ENCODE data around the gene INSR.

INSR gene

DNA sequence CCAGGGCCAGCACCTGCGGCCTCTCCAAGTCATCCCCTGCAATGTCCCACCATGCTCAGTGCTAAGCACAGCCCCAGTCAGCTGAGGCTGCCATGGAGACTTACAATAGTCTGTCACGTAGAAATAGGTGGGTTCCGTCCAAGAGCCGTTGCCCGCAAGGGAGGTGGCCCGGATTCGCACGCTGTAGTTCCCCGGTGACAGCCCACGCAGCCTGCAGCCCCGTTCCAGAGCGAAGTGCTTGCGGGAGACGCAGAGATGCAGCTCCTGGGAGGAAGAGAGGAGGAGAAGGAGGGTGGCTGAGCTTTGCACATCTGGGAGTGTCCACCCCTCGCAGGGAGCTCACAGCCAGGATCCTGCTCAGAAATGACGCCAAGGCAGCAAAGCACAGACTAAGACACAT lies 162.2 kb downstream of the INSR start:
- no peak for DNase-seq

DNA sequence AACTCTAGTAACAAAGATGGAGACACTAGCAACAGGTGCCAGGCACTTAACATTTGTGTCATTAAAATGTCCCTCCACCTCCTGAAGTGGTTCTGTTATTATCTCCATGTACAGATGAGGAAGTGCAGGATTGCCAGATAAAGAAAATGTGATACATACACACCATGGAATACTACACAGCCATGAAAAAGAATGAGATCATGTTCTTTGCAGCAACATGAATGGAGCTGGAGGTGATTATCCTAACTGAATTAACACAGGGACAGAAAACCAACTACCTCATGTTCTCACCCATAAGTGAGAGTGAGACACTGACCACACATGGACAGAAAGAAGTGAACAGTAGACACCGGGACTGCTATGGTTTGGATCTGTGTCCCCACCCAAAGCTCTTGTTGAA lies 164.2 kb downstream of the INSR start:
- DNase-seq: no peak

DNA sequence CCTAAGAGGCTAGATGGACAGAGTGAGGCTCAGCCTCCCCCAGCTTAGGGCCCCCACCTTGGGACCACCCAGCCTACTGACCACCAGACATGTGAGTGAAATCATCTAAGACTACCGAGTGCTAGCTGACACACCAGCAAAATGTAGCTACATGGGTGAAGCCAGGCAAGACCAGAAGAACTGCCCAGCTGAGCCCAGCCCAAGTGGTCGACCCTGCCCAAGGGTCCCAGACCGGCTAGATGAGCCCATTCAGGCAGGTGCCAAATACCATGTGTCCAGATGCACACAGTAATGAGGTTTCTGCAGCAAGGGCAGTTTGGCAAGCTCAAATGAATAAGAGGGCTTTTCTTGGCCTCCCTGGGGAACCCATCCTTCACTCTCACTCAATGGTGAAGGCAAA lies 168.1 kb downstream of the INSR start:
- no peak for DNase-seq

DNA sequence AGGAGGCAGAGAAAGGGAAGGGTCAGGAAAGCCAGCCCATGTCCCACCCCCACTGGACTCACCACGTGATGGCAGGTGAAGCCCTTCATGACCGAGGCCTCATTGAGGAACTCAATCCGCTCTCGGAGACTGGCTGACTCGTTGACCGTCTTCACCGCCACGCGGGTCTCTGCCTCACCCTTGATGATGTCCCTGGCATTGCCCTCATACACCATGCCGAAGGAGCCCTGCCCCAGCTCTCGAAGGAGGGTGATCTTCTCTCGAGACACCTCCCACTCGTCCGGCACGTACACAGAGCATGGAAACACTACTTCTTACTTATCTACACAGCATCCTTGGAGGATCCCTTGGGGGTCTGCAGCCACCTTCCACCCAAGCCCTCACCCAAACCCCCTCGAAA lies 169.0 kb downstream of the INSR start:
- no peak for DNase-seq

DNA sequence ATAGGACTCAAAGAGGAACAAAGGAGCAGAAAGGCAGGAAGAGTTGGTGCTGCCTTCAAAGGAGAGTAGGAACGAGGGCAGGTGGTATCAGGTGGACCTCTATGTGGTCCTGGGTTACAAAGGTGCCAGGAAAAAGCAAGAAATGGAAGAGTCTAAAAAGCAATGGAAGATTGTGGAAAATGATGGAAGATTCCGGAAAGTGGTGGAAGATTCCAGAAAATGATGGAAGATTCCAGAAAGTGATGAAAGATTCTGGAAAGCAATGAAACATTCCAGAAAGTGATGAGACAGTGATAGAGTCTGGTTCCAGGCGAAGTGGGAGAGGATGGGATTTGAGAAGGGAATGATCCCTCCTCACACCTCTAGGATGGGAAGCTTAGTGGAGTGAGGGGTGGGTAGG lies 169.4 kb downstream of the INSR start:
- no peak for DNase-seq

DNA sequence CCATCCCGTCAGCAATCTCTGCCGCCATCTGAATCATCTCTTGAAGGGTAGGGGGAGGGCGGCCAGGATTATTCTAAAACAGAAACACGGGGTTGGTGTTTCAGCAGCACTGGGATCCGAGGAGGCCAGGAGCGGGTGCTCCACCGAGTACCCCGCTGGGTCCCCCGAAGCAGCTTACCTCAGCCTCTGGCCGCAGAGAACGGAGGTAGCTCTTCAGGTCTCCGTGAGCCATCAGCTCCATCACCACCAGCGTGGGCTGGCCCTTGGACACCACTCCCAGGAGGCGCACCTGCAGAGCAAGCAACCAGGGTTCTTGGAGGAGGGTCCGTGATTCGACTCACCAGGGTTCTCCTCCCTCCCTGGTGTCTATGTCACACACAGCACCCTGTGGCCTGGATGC lies 171.5 kb downstream of the INSR start:
- no peak for DNase-seq

DNA sequence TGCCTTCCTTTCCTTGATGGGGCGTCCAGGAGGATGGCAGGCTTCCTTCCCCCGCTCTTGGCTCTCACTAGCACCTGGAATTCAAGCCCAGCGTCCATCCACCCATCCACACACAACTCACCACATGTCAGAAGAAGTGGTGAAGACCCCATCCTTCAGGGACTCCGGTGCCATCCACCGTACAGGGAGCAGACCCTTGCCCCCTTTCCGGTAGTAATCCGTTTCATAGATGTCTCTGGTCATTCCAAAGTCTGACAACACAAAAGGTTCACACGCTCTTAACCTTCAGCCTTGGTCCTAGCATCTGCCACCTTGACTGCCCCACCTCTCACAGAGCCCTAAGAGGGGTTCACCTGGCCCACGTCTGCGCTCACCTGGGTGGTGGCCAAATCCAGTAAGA lies 173.7 kb downstream of the INSR start:
- no peak for DNase-seq

DNA sequence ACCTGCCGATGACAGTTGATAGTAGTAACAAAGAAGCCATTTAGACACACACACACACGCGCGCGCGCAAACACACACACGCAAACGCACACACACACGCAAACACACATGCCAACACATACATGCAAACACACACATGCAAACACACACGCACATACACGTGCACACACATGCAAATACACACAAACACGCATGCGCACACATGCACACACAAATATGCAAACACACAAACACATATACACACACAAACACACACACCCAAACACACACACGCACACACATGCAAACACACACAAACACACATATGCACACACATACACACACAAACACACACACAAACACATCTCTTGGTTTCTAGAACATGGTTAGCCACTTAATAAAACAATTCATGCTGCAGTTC lies 174.6 kb downstream of the INSR start:
- no peak for DNase-seq

DNA sequence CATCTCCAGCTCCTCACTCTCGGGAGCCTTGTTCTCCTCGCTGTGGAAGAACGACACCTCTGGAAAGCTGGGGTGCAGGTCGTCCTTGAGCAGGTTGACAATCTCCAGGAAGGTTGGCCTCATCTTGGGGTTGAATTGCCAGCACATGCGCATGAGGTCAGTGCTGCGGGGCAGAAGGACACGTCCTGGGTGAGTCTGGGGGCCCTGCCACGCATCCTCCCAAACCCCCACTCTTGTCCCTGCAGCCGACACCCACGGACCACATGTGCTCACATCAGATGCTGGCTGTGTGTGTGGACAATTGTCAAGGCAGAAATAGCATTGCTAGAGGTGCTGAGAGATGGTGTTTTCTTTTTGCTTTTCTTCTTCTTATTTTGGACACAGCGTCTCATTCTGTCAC lies 177.0 kb downstream of the INSR start:
- no peak for DNase-seq

DNA sequence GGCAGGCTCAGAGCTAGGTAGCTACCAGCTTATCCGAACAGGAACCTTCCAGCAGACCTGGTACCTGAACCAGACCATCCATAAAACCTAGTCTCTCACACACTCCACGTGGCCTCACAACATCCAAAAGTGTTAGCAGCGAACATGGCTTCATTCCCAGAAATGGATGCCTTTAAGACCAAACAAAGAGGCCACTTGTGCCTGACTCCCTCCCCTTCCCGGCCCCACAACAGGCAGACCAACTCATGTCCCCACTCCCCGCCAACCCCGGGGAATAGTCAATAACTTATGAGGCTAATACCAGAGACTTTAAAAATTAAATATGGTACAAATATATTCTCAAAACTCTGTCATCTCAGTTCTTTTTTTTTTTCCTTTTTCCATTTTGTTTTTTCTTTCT lies 178.5 kb downstream of the INSR start:
- no peak for DNase-seq

DNA sequence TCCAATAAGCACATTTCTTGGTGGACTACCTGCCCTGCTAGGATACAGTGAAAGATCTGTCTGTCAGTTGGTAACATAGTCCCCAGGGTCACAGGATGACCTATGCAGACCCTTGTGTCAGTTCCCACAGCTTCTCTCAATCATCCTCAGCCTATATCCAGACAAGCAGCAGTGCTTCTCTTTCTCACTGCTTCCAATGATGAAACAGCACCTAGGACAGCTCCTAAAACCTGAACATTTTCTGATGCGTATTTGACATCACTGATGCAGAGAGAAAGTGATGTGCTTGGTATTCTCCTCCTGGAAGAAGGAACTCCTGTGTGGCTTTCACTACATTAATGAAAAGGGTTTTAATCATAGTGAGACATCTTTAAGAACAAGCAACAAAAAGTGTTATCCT lies 181.0 kb downstream of the INSR start:
- no peak for DNase-seq

DNA sequence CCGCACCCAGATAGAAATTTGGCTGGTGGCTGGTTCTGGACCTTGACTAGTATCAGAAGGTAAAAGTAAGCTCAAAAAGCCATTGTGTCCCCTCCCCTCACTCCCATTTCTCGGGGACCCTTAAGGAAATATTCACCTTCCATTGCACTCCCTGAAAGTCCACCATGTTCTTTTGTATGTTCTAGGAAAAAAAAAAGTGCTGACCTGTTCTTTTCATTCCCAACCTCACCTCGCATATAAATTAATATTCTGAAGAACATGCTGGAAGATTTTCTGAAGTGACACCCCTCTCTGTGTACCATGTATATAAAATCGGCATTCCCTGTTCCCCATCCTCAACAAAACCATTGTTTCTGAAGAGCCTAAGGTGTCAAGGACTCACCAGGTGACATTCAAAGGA lies 181.5 kb downstream of the INSR start:
- no peak for DNase-seq

DNA sequence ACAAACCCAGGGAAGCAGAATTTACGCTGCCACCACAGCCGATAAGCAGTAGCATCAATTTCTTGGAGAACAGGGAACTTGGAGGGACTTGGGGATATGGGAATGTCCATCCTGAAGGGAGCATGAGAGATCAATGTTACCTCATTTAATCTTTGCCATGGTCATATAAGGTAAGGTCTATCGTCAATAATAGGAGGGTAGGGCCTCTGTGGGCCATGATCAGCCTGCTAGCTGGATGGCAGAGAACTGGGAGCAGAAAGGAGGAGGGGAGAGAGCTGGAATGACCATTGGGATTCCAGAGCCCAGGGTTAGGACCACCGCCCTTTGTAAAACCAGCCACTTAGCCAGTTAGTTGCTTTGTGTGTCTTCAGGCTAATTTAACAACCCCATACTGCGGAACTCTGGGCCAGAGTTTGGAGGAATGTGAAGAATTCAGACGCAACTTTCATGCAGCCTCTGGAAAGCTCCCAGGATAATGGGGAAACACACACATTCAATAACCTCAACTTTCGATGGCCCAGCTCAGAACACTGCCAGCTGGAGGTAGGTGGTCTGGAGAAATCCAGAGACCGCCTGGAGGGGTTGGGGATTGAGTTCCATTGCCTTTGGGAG lies 184.4 kb downstream of the INSR start:
- no peak for DNase-seq

DNA sequence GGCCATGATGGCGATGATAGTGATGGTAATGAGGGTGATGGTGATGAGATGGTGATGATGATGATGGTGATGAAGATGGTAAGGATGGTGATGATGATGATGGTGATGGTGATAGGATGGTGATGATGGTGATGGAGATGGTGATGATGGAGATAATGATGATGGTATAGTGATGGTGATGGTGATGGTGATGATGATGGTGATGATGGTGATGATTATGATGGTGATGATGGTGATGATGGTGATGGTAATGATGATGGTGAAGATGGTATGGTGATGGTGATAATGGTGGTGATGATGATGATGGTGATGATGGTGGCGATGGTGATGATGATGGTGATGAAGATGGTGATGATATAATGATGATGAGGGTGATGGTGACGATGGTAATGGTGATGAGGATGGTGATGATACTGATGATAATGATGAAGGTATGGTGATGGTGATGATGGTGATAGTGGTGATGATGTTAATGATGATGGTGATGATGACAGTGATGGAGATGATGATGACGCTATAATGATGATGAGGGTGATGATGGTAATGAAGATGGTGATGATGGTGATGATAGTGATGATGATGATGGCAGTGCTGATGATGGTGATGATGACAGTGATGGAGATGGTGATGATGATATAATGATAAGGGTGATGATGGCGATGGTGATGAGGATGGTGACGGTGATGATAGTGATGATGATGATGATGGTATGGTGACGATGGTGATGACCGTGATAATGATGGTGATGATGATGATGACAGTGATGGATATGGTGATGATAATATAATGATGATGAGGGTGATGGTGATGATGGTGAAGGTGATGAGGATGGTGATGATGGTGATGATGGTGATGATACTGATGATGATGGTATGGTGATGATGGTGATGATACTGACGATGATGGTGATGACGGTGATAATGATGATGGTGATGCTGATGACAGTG lies 187.2 kb downstream of the INSR start:
- DNase-seq: no peak

DNA sequence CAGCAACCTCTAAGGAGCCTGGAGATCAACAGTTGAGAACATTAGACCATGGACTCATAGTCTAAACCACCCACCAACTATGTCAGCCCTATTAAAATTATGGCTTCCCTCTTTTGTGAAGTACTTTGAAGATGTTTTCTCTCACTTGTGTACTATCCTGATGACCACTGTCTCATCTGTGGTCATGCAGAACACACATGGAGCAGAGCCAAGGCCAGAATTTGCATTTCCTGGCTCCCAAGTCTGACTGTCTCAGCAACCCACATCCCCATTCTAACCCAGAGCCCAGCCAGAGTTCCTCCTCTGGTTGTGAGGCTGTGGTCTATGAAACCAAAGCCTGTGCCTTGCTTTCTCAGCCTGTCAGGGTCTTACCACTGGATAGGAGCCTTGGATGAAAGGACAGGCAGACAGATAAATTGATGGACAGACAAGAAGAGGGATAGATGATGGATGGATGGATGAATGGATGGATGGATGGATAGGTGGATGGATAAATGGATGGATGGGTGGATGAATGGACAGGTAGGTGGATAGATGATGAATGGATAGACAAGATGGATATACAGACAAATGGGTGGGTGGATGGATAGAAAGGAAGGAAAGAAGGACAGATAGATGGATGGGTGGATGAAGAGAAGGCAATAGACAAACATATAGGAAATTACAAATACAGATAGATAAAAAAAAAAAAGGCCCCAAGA lies 189.3 kb downstream of the INSR start:
- DNase-seq: no peak

DNA sequence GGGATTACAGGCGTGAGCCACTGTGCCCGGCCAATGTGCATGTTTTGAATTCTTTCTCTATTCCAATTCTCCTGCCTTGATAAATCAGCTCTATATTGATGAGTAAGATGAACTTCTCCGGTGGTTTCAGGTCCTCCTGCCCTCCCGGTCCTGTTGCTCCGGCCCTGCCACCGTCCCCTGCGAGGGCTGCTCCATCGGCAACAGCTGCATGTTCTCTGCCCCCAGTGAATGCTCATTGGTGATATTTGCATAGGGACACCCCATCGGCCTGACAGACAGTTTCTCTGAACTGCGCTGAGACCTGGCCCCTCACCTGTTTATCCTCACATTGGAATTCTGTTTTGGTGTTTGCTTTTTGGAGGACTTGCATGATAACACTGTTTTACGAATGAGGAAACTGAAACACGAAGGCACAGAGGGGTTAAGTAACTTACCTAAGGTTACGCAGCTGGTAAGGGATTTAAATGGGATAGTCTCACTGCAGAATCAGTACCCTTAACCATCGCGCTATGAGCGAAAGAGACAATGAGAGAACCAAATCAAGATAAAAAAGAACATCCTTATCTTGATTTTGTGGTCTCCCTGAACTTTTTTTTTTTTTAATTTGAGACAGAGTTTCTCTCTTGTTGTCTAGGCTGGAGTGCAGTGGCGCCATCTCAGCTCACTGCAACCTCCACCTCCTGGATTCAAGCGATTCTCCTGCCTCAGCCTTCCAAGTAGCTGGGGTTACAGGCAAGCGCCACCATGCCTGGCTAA lies 192.5 kb downstream of the INSR start:
- DNase-seq: no peak

DNA sequence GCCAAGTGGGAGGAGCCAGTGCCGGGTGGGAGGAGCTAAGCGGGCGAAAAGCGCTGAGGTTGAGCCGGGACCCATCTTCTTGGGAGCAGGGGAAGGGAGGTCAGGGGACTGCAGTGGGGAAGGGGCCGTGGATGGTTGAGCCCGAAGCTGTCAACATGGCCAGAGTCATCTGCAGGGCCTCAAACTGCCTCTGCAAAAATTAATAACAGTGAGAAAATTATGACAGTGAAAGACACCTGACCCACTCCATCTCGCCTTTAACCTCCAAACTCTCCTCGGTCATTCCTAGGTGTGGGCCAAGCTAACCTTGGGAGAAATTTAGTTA lies 194.7 kb downstream of the INSR start:
- DNase-seq: no peak

DNA sequence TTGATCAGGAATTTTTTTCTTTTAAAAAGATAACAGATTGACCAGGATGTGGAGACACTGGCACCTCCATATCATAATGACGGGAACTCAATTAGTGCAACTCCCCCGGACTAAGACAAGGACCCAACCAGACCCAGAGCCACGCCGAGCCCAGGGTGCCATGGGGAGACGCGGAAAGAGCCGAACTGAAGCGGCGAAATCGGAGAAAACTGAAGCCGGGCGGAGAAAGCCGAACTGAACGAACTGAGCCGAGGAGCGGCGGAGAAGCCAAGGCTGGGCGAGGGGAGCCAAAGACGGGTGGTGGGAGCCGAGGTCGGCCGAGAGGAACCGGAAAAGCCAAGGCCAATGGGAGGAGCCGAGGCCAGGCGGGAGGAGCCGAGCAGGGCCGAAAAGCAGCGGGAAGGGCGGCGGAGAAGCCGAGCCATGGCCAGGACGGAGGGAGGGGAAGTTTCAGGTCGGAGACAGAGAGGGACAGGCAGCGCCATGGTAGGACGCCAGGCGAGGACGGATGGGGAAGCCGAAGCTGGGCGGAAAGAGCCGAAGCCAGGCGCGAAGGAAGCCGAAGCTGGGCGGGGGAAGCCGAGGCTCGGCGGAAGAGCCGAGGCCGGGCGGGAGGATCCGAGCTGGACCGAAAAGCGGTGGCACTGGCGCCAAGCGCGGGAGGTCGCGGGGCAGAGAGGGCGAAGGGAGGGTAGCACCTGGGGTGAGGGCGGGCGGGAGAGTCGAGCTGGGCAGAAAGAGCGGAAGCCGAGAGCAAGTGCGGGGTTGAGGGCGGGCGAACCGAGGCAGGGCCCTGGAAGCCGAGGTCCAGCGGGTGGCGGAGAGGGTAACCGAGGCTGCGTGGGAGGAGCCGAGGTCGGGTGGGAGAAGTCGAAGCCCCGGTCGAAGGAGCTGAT lies 195.3 kb downstream of the INSR start:
- DNase-seq: peak; percentile 76

DNA sequence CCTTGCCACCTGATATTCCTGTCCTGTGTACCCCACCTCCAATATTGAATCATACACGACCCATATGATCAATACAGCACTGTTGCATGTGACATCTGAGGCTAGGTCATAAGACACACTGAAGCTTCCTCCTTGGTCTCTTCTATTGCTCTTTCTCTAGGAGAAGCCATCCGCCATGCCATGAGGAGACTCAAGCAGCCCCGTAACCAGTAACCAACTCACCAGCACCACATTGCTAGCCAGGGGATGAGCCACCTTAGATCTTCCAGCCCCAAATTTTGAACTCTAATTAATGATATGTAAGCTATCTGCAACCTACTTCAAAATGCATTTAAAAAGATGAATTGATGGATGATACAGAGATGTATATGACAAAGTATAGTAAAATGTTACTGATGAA lies 196.1 kb downstream of the INSR start:
- DNase-seq: no peak

DNA sequence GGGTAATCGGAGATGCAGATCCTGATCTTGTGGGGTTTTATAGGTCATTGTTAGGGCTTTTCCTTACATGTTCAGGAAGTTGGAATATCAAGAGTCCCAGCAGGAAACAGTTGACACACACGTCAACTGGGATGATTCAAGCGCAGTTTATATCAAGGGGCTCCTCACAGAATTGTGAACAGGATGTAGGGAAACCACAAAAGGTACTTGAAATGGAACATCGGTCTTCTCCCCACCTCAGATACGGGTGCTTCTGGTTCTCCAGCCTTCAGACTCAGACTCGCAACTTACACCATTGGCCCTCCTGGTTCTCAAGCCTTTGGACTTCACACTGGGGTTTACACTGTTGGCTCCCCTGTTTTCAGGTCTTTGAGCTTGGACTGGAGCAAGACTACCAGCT lies 205.2 kb downstream of the INSR start:
- no peak for DNase-seq

DNA sequence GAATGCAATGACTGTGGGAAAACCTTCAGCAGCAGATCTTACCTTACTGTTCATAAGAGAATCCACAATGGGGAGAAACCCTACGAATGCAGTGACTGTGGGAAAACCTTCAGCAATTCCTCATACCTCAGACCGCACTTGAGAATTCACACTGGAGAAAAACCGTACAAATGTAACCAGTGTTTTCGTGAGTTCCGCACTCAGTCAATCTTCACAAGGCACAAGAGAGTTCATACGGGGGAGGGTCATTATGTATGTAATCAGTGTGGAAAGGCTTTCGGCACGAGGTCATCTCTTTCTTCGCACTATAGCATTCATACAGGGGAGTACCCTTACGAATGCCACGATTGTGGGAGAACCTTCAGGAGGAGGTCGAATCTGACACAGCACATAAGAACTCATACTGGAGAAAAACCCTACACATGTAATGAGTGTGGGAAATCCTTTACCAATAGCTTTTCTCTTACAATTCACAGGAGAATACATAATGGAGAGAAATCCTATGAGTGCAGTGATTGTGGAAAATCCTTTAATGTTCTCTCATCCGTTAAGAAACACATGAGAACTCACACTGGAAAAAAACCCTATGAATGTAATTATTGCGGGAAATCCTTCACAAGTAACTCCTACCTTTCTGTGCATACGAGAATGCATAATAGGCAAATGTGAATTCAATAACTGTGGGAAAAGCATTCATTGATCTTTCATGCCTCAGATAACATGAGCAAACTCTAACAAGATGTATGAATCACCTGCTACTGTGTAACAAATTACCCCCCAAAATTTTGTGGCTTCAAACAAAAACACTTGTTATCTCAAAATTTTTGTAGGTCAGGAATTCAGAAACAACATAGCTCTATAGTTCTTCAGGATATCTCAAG lies 210.9 kb downstream of the INSR start:
- no peak for DNase-seq

Measured in NCI-H226 (cell line).